A549 (cell line): ENCODE results near the gene MTFMT.

Experiments
- CHD4 ChIP-seq: fragments of 200-600 bp; sonication (generic); IDR thresholded peaks from 2 replicates; pipeline ENCODE4 v1.6.1; 2016; ENCODE audit warnings: antibody characterized with exemption, mild to moderate bottlenecking, borderline replicate concordance
- CTCF ChIP-seq: fragments of >200 bp; sonication (Bioruptor Twin); formaldehyde crosslinking; IDR thresholded peaks from 3 replicates; pipeline ENCODE4 v1.5.1; 2016
- ELK1 ChIP-seq: fragments of 150-350 bp; IDR thresholded peaks from 2 replicates; pipeline ENCODE4 v1.6.1; 2014; ENCODE audit warnings: low read depth, mild to moderate bottlenecking, low read length
- EP300 ChIP-seq, 2 experiments: fragments of >200 bp; sonication (Bioruptor Twin); formaldehyde crosslinking; IDR thresholded peaks; 2 replicates in 1 of 2; 3 replicates in 1 of 2; pipeline ENCODE4 v1.6.1; 2016 to 2017
- HDAC2 ChIP-seq: fragments of 200-600 bp; sonication (generic); IDR thresholded peaks from 2 replicates; pipeline ENCODE4 v1.6.1; 2016
- HOXA7 ChIP-seq: fragments of 250-450 bp; sonication (Bioruptor Pico); IDR thresholded peaks from 2 replicates; pipeline ENCODE4 v1.5.0; 2020; ENCODE audit warnings: mild to moderate bottlenecking, moderate library complexity
- JUN ChIP-seq, 2 experiments: fragments of >200 bp; sonication (Bioruptor Twin); formaldehyde crosslinking; IDR thresholded peaks; 2 replicates in 1 of 2; 3 replicates in 1 of 2; pipeline ENCODE4 v1.6.1; 2016 to 2017
- NPAS2 ChIP-seq: fragments of 250-450 bp; sonication (Bioruptor Pico); IDR thresholded peaks from 2 replicates; pipeline ENCODE4 v1.8.0; 2022; ENCODE audit warnings: mild to moderate bottlenecking, moderate library complexity, borderline replicate concordance
- PHF8 ChIP-seq: fragments of 200-600 bp; sonication (generic); IDR thresholded peaks from 2 replicates; pipeline ENCODE4 v1.6.1; 2016; ENCODE audit warnings: low read depth, mild to moderate bottlenecking, antibody characterized with exemption, moderate library complexity, borderline replicate concordance
- POLR2A ChIP-seq: IDR thresholded peaks from 2 replicates; pipeline ENCODE4 v1.6.1; 2012; ENCODE audit warnings: mild to moderate bottlenecking, low read length
- RARB ChIP-seq: fragments of 250-450 bp; sonication (Bioruptor Pico); IDR thresholded peaks from 2 replicates; pipeline ENCODE4 v1.8.0; 2021; ENCODE audit warnings: mild to moderate bottlenecking, moderate library complexity
- RNF2 ChIP-seq: fragments of 200-600 bp; sonication (generic); IDR thresholded peaks from 2 replicates; pipeline ENCODE4 v1.6.1; 2016; ENCODE audit warnings: low read depth, mild to moderate bottlenecking, antibody characterized with exemption, moderate library complexity, borderline replicate concordance
- ZC3H11A ChIP-seq: fragments of 450-650 bp; IDR thresholded peaks from 2 replicates; pipeline ENCODE4 v1.6.1; 2014; ENCODE audit warnings: antibody characterized with exemption, mild to moderate bottlenecking
- TF ChIP-seq, protein P1 (sequence below): IDR thresholded peaks from 2 replicates; pipeline ENCODE4 v1.6.1; 2012

- TF ChIP-seq JUN (IDR thresholded peaks at IDR 0.05) (no peak), RNF2 (no peak), CTCF (no peak), POLR2A (no peak), ZC3H11A (no peak), HDAC2 (no peak), NPAS2 (no peak), EP300 (IDR thresholded peaks at IDR 0.05) (no peak), ELK1 (no peak), HOXA7 (CRISPR knock-in tag) (no peak), RARB (CRISPR knock-in tag) (no peak), PHF8 (no peak), CHD4 (no peak)
- TF ChIP-seq, protein P1, sequence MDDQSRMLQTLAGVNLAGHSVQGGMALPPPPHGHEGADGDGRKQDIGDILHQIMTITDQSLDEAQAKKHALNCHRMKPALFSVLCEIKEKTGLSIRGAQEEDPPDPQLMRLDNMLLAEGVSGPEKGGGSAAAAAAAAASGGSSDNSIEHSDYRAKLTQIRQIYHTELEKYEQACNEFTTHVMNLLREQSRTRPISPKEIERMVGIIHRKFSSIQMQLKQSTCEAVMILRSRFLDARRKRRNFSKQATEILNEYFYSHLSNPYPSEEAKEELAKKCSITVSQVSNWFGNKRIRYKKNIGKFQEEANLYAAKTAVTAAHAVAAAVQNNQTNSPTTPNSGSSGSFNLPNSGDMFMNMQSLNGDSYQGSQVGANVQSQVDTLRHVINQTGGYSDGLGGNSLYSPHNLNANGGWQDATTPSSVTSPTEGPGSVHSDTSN = no peak
Measured at GRCh38 chr15:65056106-65056505, 26.7 kb upstream of the MTFMT start.
